SK-N-SH treated with all-trans-retinoic acid at 6 μM for 48 hours (cell line): ENCODE data around the gene TMEM9.

Experiments used
- ATAC-seq: fragments of 200-7000 bp; cut with Tn5 transposase; 3 replicates; pipeline ENCODE4 v1.9.1; 2020; ENCODE audit warnings: mild to moderate bottlenecking, moderate library complexity
- ARNTL ChIP-seq: fragments of 450-650 bp; formaldehyde crosslinking; IDR thresholded peaks from 2 replicates; pipeline ENCODE4 v1.5.0; 2020; ENCODE audit warnings: low read depth, mild to moderate bottlenecking, moderate library complexity, borderline replicate concordance
- BACH2 ChIP-seq: fragments of 250-450 bp; sonication (Bioruptor Pico); IDR thresholded peaks from 2 replicates; pipeline ENCODE4 v1.9.0; 2021; ENCODE audit warnings: mild to moderate bottlenecking, borderline replicate concordance
- CSDC2 ChIP-seq: fragments of 250-450 bp; sonication (Bioruptor Pico); IDR thresholded peaks from 2 replicates; pipeline ENCODE4 v1.5.0; 2020; ENCODE audit warnings: mild to moderate bottlenecking, moderate library complexity
- GLIS3 ChIP-seq: fragments of 250-450 bp; sonication (Bioruptor Pico); IDR thresholded peaks from 2 replicates; pipeline ENCODE4 v1.5.0; 2020; ENCODE audit warnings: mild to moderate bottlenecking, moderate library complexity
- ISL1 ChIP-seq: fragments of 250-450 bp; sonication (Bioruptor Pico); IDR thresholded peaks from 2 replicates; pipeline ENCODE4 v2.1.2; 2022; ENCODE audit warnings: mild to moderate bottlenecking, moderate library complexity
- OSR1 ChIP-seq: fragments of 250-450 bp; sonication (Bioruptor Pico); IDR thresholded peaks from 2 replicates; pipeline ENCODE4 v1.8.0; 2022; ENCODE audit warnings: moderate library complexity, mild to moderate bottlenecking, inconsistent platforms
- PATZ1 ChIP-seq: fragments of 250-450 bp; sonication (Bioruptor Pico); IDR thresholded peaks from 2 replicates; pipeline ENCODE4 v1.8.0; 2020; ENCODE audit warnings: mild to moderate bottlenecking, moderate library complexity, borderline replicate concordance
- PPARA ChIP-seq: fragments of 250-450 bp; sonication (Bioruptor Pico); IDR thresholded peaks from 2 replicates; pipeline ENCODE4 v1.5.0; 2020; ENCODE audit warnings: mild to moderate bottlenecking, borderline replicate concordance
- RARB ChIP-seq: fragments of 250-450 bp; sonication (Bioruptor Pico); IDR thresholded peaks from 2 replicates; pipeline ENCODE4 v1.8.0; 2021; ENCODE audit warnings: mild to moderate bottlenecking, moderate library complexity
- SNAI2 ChIP-seq: fragments of 250-450 bp; sonication (Bioruptor Pico); IDR thresholded peaks from 2 replicates; pipeline ENCODE4 v1.5.0; 2020; ENCODE audit warnings: mild to moderate bottlenecking, moderate library complexity
- TCF4 ChIP-seq: fragments of 250-450 bp; sonication (Bioruptor Pico); IDR thresholded peaks from 2 replicates; pipeline ENCODE4 v1.8.0; 2021; ENCODE audit warnings: mild to moderate bottlenecking, moderate library complexity, borderline replicate concordance
- TOX ChIP-seq: fragments of 250-450 bp; sonication (Bioruptor Pico); IDR thresholded peaks from 2 replicates; pipeline ENCODE4 v1.8.0; 2021; ENCODE audit warnings: mild to moderate bottlenecking, moderate library complexity, borderline replicate concordance
- ZC3H10 ChIP-seq: fragments of 250-450 bp; sonication (Bioruptor Pico); IDR thresholded peaks from 2 replicates; pipeline ENCODE4 v1.5.1; 2021; ENCODE audit warnings: mild to moderate bottlenecking, moderate library complexity
- ZFP3 ChIP-seq: fragments of 250-450 bp; sonication (Bioruptor Pico); IDR thresholded peaks from 2 replicates; pipeline ENCODE4 v1.5.0; 2020; ENCODE audit warnings: mild to moderate bottlenecking, moderate library complexity
- ZFP30 ChIP-seq: fragments of 450-650 bp; formaldehyde crosslinking; IDR thresholded peaks from 2 replicates; pipeline ENCODE4 v1.5.0; 2022; ENCODE audit warnings: mild to moderate bottlenecking, moderate library complexity
- ZNF565 ChIP-seq: fragments of 450-650 bp; formaldehyde crosslinking; conservative IDR thresholded peaks from 2 replicates; pipeline ENCODE4 v1.5.0; 2020; ENCODE audit warnings: low read depth, mild to moderate bottlenecking, moderate library complexity
- ZNF8 ChIP-seq: fragments of 450-650 bp; formaldehyde crosslinking; IDR thresholded peaks from 2 replicates; pipeline ENCODE4 v1.5.0; 2020; ENCODE audit warnings: mild to moderate bottlenecking, moderate library complexity
- TF ChIP-seq, protein P1 (sequence below): fragments of 250-450 bp; sonication (Bioruptor Pico); IDR thresholded peaks from 2 replicates; pipeline ENCODE4 v1.8.0; 2021; ENCODE audit warnings: low read depth, mild to moderate bottlenecking, moderate library complexity, borderline replicate concordance
- TF ChIP-seq, protein P2 (sequence below): fragments of 250-450 bp; sonication (Bioruptor Pico); IDR thresholded peaks from 2 replicates; pipeline ENCODE4 v1.5.1; 2021; ENCODE audit warnings: mild to moderate bottlenecking, moderate library complexity

TMEM9 gene

GRCh38 chr1:201154389-201155165, at the start of gene TMEM9:
TSS of gene TMEM9 (minus strand) at chr1:201154474. CDS start at chr1:201153923, 551 bp downstream.
- peak; percentile 97 for ATAC-seq
- TF ChIP-seq PPARA (CRISPR knock-in tag): no peak
- no peak for TF ChIP-seq BACH2 (CRISPR knock-in tag)
- TF ChIP-seq ZNF8 (CRISPR knock-in tag): no peak
- TF ChIP-seq, protein P1, sequence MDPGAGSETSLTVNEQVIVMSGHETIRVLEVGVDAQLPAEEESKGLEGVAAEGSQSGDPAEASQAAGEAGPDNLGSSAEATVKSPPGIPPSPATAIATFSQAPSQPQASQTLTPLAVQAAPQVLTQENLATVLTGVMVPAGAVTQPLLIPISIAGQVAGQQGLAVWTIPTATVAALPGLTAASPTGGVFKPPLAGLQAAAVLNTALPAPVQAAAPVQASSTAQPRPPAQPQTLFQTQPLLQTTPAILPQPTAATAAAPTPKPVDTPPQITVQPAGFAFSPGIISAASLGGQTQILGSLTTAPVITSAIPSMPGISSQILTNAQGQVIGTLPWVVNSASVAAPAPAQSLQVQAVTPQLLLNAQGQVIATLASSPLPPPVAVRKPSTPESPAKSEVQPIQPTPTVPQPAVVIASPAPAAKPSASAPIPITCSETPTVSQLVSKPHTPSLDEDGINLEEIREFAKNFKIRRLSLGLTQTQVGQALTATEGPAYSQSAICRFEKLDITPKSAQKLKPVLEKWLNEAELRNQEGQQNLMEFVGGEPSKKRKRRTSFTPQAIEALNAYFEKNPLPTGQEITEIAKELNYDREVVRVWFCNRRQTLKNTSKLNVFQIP (CRISPR knock-in tag): no peak
- no peak for TF ChIP-seq CSDC2 (CRISPR knock-in tag)
- no peak for TF ChIP-seq ARNTL (CRISPR knock-in tag)
- TF ChIP-seq PATZ1 (CRISPR knock-in tag): no peak
- no peak for TF ChIP-seq OSR1
- no peak for TF ChIP-seq RARB (CRISPR knock-in tag)
- TF ChIP-seq TOX: no peak
- TF ChIP-seq ZC3H10: no peak
- no peak for TF ChIP-seq ISL1 (CRISPR knock-in tag)
- TF ChIP-seq TCF4 (CRISPR knock-in tag): no peak
- no peak for TF ChIP-seq SNAI2 (CRISPR knock-in tag)

DNA sequence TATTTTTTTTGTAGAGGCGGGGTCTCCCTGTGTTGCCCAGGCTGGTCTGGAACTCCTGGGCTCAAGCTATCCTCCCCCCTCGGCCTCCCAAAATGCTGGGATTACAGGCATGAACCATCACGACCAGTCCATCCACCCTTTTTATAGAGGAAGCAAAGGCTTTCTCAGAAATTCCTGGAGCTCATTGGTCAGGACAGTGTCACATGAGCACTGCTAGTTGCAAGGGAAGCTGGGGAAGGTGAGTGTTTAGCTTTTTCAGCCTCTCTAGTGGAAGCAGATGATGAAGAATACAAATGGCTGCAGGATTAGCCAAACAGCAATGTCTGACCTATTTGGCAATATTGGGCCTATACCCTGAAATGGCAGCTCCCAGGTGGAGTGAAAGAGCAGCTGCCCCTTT, 44.3 kb upstream of the TMEM9 start:
- TF ChIP-seq, protein P2, sequence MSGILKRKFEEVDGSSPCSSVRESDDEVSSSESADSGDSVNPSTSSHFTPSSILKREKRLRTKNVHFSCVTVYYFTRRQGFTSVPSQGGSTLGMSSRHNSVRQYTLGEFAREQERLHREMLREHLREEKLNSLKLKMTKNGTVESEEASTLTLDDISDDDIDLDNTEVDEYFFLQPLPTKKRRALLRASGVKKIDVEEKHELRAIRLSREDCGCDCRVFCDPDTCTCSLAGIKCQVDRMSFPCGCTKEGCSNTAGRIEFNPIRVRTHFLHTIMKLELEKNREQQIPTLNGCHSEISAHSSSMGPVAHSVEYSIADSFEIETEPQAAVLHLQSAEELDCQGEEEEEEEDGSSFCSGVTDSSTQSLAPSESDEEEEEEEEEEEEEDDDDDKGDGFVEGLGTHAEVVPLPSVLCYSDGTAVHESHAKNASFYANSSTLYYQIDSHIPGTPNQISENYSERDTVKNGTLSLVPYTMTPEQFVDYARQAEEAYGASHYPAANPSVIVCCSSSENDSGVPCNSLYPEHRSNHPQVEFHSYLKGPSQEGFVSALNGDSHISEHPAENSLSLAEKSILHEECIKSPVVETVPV (CRISPR knock-in tag): no peak
- TF ChIP-seq ZFP30 (CRISPR knock-in tag) (no peak), SNAI2 (CRISPR knock-in tag) (no peak), GLIS3 (CRISPR knock-in tag) (no peak), ARNTL (CRISPR knock-in tag) (no peak), TCF4 (CRISPR knock-in tag) (no peak), ZNF565 (CRISPR knock-in tag) (no peak), TOX (no peak), ZNF8 (CRISPR knock-in tag) (no peak), BACH2 (CRISPR knock-in tag) (no peak), PATZ1 (CRISPR knock-in tag) (no peak), OSR1 (no peak), ZFP3 (CRISPR knock-in tag) (no peak), PPARA (CRISPR knock-in tag) (no peak), ZC3H10 (no peak)
- TF ChIP-seq, protein P1 (CRISPR knock-in tag): no peak
- no peak for ATAC-seq

DNA sequence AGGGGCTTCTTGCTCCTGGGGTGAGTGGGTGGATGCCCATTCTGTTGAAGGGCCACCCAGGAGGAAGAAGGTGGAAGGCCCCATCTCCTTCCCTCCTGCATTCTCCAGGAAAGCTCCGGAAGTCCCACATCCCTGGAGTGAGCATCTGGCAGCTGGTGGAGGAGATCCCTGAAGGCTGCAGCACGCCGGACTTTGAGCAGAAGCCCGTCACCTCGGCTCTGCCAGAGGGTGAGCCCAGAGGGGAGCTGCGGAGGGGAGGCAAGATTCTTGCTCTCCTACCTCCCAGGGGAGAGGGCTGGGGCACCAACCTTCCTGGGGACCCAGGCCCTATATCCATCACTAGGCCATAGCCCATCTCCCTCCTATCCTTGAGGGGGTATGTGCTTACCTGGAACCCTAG, 39.8 kb upstream of the TMEM9 start:
- no peak for TF ChIP-seq ZC3H10

More for the DNA sequence above, 39.8 kb upstream of the TMEM9 start:
- no peak for ATAC-seq
